ENCODE data around the gene PLAGL1.

The PLAGL1 gene

GRCh38 chr6:143964674-143965081 is 43.4 kb downstream of the PLAGL1 start:
- no peak for DNase-seq

GRCh38 chr6:143963158-143963919 is 44.7 kb downstream of the PLAGL1 start:
- no peak for DNase-seq

DNA sequence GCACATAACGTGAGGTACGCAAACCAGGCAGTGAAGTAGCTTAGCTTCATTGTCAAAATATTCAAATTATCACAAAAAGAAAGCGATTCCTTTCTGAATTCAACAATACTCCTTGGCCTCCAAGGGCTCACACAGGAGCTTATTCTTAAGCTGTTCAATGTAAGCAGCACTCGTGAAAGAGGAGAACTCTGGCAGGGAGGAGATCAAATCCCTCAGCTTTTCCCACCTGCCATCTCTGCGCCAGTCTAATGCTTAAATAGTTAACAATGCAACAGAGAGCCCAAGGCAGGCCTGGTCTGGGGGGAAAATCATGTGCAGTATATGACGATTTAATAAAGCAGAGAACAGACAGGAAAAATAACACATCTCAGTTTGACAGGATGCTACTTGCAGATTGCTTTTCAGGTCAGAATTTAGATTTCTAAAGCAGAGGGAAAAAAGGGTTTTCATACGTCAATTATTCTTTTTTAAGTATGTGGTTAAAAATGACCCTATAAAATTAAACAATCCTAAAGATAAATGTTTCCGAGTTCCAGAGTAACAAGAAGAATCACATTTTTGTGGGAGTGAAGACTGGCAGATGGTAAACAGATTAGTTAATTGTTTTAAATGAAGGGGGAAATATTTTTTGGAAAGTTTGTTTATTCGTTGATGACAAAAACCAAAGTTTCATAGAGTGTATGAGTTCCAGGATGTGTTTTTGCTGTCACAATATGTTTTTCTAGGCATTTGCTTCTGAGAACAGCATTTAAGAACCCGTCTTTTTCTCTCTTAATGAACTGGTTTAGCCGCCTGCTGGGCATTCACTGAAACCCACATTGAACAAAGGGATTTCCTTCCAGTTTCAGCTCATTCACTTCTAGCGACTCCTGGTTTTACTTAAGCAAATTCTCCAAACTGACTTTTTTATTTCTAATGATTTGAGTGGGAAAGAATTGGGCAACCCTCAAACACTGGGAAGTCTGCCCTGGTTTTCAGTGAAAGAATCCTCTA is 45.9 kb downstream of the PLAGL1 start:
- no peak for DNase-seq

- no peak for DNase-seq
These were observed 47.0 kb downstream of the PLAGL1 start for GRCh38 chr6:143961066-143961465.

DNA sequence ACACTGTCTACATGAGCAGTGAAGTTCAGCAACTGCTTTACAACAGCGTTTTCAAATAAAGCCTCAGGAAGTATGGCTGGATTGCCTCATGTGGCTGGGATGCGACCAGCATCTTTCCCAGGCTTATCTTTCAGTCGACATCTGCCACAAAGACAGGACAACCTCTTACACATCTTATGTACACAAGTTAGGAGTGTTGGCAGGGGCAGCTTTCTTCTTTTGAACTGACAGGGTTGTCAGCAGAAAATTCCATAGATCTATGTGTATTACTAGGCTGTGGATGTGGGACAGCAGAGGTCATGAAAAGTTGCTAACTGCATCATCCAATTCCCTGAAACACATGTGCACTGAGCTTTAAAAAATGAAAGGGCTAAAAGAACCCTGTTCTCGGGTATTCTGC is 48.1 kb downstream of the PLAGL1 start:
- DNase-seq, result no peak

- DNase-seq, result no peak
These were observed 49.1 kb downstream of the PLAGL1 start for GRCh38 chr6:143958839-143959399.

DNA sequence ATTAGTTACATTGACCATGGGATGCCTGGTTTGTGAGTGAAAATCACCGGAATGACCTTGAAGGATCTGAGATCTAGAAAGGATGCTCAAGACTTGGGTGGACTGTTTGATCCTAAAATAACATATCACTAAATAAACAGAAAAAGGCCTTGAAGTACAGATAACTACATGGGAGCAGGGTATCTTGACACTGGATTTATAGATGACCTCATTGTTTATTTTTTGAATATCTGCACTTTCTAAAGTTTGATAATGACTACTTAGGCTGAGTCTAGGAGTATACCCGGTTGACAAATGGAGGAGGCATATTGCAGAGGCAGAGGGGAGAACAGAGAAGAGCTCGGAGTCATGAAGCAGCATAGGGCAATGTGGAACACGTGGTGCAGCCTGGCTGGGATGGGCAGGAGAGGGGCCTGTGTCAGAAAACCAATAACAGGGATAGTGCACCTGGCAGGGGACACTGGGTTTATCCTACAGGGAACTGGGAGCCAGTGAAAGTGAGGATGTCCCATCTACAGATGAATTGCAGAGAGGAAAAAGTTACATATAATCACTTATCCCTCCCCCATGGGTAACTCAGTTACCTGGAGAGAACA is 50.3 kb downstream of the PLAGL1 start:
- no peak for DNase-seq

DNA sequence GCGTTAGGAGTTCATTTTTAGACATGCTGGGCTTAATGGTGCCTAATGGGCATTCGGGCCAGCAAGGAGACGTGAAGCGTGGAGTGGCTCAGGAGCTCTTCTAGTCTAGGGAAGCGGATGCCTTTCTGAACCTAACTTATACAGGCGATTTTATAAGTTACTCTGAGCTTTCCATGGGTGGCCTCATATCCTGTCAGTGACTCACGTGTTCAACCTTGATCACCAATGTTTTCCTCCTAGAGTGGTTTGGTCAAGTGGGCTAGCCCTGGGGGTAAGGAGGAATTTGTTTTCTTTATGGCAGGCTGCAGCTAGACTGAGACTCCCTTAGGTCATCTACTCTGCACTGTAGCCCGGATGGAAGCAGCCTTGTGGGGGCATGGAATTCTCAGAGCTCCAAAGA is 52.1 kb downstream of the PLAGL1 start:
- no peak for DNase-seq

DNA sequence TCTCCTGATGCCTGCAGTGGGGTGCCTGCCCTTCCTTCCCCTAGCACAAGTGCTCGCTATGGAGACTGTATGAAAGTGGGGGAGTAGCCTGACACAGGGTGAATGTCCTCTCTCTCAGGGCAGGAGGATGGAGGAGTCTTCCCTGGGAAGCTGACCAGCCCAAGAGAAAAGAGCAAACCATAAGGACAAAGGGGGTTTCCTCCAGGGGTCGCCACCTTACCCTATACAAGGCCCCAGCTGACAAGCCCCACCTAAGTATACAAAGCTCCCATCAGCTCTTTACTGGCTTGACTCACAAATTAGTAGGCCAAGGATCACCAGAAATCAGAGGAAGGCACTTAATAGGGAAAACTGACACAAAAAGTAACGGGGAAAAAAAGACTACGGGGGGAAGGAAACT is 54.1 kb downstream of the PLAGL1 start:
- DNase-seq, result no peak

DNA sequence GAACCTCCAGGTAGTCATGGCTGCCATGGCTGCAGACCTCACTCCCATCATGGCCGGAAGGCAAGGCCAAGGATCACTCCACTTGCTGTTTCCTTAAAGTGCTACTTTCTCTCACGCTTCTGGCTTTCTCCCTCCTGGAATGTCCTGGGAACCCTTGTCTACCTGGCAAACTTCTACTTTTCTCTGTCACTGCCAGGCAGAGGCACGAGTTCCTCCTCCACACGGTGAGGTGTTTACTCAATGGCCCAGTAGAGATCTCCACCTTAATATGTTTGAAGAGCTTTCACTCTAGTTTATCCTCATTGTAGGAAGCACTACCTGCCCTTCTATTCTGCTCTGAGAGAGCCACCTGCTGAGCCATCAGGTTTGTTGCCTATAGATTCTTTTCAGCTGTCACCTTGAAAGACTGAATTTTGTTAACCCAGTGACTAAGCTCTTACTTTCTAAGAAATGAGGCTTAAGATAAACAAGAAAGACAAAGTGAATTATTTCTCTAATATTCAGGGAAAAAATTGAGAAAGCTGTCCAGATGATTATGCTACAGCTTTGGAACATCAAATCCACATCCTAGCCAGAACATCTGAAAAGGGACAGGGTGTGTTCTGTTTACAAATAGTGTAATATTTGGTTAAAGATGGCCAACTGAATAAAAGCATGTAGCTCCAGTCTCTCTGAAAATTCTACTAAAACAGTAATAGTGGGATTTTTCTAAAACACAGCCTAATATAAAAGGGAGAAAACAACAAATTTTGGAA is 54.9 kb downstream of the PLAGL1 start:
- DNase-seq, result no peak

GRCh38 chr6:143952060-143952778 is 55.8 kb downstream of the PLAGL1 start:
- DNase-seq, result no peak

DNA sequence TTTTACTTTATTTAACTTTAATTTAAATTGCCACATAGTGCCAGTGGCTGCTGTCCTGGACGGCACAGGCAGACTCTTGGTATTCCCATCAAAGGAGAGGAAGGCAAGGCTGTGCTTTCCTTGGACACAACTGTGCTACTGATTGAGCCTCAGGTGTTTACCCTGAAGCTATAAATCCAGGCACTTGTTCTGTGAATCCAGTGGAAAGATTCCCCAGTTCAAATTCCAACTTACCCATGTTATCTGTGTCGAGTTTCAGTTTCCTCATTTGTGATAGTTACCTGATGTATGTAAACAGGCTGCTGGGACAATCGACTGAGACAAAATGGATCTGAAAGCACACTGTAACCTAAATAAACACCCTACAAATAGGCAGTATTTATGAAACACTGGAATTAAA is 57.2 kb downstream of the PLAGL1 start:
- DNase-seq, result no peak

DNA sequence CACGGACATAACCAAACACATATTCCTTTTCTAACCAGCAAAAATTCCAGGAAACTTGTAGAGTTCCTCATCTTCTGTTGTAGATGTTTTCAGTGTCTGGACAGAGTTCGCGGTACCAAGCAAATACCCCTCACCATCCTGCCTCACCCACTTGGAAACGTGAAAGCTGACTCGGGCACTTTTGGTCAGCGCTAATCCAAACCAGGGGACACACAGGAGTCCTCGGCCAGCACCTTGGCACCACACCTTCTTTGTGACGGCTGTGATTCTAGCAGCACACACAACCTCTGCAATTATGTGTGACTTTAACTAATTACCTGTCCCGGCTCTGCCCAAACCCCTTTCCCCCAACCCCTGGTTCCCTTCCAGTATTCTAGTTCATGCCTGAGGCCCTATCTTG is 58.1 kb downstream of the PLAGL1 start:
- DNase-seq, result no peak

DNA sequence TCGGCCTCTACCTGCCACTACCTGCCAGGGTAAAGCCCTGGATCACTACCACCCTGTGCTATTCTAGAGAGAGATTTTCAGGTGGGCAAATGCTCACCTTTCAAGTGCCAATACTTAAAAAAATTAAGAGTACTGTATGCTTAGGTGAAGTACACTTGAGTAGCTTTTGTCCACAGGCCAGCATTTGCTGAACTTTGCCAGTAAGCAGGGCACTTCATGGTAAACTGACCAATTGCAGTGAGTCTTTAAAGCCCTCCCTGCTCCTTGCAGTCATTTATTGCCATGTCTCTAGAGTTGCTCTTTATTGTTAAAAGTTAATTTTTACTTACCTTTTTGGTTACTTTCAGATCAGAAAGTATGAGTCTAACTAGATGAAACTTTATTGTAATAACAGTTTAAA is 58.5 kb downstream of the PLAGL1 start:
- no peak for DNase-seq

DNA sequence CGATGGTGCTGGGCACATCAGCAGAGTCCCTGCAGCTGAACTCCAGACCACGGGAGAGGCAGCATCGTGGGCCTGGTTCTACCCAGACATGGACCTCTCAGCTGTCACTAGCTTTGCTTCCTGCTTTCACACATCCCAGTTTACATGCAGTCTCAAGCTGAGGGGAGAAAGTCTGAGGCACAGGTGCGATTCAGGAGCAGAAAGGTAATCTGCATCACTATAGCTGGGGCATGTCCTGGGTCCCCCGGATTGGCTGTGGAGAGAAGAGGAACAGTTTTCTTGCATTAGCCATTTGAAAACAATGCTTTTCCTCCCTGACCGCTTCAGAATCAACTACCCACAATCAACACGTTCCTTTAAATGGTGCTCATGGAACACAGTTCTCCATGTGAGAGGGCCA is 59.9 kb downstream of the PLAGL1 start:
- DNase-seq, result no peak

DNA sequence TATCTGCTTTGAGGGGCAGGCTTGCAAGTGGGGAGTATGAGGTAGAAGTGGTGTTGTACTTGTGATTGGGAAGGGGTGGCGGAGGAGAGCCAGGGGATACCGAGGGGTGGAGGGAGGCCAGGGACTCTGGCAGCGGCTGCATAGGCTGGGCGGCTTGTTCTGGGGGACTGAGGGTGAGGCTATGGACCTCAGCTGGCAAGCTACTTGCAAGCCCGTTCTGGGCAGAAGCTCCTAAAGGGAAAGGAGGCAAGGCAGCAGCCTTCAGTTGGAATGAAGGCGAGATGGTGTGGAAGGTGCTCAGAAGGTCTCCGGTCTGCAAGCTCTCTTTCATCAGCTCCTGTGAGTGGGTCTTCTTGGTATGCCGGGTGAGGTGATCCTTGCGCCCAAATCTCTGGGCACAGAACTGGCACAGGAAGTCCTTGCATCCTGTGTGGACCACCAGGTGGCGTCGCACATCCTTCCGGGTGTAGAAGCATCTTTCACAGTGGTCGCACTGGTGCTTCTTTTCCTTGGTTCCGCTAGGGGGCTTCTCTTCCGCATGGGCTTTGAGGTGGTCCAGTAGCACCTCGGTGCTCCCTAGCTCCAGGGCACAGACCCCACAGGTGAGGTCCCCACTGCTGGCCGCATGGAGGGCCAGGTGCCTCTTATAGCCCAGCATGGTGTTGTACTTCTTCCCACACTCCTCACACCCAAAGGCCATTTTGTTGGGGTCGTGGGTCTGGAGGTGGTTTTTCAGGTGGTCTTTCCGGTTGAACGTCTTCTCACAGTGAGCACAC is 66.0 kb downstream of the PLAGL1 start:
- peak; percentile 43 to 47 for DNase-seq

DNA sequence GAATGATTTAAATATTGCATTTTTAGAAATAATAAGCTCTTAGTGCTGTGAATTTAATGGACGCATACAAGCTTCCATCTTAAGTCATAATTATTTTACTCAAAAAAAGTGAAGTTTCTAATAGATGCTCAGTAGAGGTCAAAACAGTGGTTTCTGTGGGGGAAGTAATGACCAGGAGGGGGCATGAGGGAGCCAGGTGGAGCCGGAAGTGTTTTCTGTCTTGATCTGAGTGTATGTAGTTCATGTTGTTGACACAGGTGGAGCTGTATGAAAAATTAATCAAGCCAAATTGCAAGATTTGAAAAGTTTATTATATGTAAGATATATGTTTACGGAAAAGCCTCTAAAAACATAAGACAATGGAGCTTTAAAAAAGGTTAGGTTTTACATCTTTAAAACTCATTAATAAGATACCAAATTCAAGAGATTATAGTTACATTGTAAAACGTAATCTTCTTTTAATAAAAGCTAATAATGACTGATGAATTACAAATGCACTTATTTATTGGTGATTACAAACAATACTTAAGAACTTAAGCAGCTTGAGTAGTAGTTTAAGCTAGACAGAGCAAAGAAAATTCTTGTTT is 68.0 kb downstream of the PLAGL1 start:
- peak; percentile 55 to 75 for DNase-seq

DNA sequence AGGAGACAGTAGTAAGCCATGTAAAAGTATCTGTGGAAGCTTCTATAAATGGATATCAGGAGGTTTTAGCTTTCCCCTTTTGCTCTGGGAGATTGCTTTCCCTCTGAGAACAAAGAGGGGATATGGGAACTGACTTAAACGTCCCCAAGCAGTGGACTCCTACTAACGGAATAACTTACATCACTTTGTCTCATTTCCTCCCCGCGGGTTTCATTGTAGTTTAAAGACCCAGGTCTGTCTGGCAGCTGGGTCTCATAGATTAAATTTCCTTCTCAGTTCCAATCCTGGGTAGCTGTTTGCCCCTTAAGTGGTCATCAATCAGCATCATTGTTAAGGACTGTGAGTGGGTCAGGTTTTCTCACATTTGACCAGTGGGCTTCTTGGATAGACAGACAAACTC is 68.7 kb downstream of the PLAGL1 start:
- no peak for DNase-seq

- DNase-seq, result no peak
These were observed 70.4 kb downstream of the PLAGL1 start for GRCh38 chr6:143937668-143937970.

DNA sequence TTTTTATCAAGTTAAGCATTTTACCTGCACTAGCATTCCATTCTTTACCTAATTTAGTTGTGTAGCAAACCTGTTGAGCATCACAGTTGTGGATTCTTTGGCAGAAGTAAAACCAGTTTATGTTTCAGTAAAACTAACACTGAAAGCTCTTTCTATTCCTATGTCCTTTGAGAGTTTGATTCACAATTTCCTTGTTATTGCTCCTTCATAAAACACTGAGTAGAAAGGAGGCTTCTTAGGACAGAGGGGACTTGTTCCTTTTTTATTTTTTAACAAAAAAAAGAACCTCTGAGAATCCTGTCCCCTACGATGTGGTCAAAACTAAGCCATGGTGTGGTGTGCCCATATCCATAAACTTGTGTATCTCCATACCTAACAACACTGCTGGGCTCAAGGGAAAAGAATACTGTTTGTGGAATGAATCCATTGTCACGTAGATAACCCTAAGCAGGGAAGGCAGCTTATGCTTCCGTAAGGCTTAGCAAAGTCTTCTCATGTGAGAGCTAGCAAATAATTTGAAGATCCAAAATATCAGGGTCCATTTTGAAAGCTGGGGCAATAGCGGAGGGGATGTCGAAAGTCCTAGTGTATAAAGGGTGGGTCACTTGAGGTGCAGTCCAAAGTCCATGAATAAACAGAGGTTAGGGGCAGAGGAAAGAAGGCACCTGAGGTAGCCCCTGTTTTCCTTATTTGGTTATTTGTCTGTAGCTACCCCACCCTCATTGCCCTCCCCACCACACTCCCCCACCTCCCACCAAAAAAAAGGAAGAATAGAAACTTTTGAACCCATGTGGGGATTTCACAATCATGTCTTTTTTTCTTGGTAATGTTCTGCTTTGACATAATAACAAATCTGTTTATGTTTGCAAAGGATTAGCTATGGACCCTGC is 71.0 kb downstream of the PLAGL1 start:
- no peak for DNase-seq

Data from CD4-positive, alpha-beta T cell treated with Interleukin-4 for 1 hour (primary cell).